ENCODE measurements around the gene PIK3R3. TPM values are rescaled to one million over a fixed set of nuclear protein-coding genes. Genes with fewer than 3 reads are reported as not detected.

Gene PIK3R3
- total RNA-seq, 1 experiment from 2014 or later = 9.0 TPM

GRCh38 chr1:45995298-45995697 is 137.1 kb downstream of the PIK3R3 start:
- H3K4me1 Mint-ChIP-seq = peaks cover 10% of the 10 kb centered on the region
- CTCF ChIA-PET = no interaction called here
- TF ChIP-seq RELA (CRISPR knock-in tag; IDR thresholded peaks at IDR 0.05; ENCODE audit: borderline replicate concordance) (no peak), MYBL2 (CRISPR knock-in tag; IDR thresholded peaks at IDR 0.05) (no peak), MLX (CRISPR knock-in tag; IDR thresholded peaks at IDR 0.05) (no peak), FOXP4 (CRISPR knock-in tag; IDR thresholded peaks at IDR 0.05) (no peak), EMX1 (CRISPR knock-in tag; IDR thresholded peaks at IDR 0.05) (no peak), ZNF423 (CRISPR knock-in tag; IDR thresholded peaks at IDR 0.05) (no peak), CBFB (CRISPR knock-in tag; IDR thresholded peaks at IDR 0.05; ENCODE audit: low read depth) (no peak), PRRX2 (CRISPR knock-in tag; IDR thresholded peaks at IDR 0.05) (no peak), MAX (CRISPR knock-in tag; IDR thresholded peaks at IDR 0.05) (no peak), USF1 (CRISPR knock-in tag; IDR thresholded peaks at IDR 0.05) (no peak), ARID4B (CRISPR knock-in tag; IDR thresholded peaks at IDR 0.05; ENCODE audit: borderline replicate concordance) (no peak), JAZF1 (CRISPR knock-in tag; IDR thresholded peaks at IDR 0.05) (no peak), FOXJ3 (CRISPR knock-in tag; IDR thresholded peaks at IDR 0.05; ENCODE audit: borderline replicate concordance) (no peak), ZNF671 (CRISPR knock-in tag; IDR thresholded peaks at IDR 0.05) (no peak), ZNF219 (CRISPR knock-in tag; IDR thresholded peaks at IDR 0.05; ENCODE audit: borderline replicate concordance) (no peak), ATF1 (CRISPR knock-in tag; IDR thresholded peaks at IDR 0.05) (no peak), E2F4 (CRISPR knock-in tag; IDR thresholded peaks at IDR 0.05; ENCODE audit: borderline replicate concordance, low read depth) (no peak)
- DNase-seq (ENCODE audit: low spot score) (no peak), ATAC-seq (no peak)
- peaks cover 20% of the 10 kb centered on the region for H3K9me3 Mint-ChIP-seq
- H3K36me3 Mint-ChIP-seq = peaks cover 16% of the 10 kb centered on the region
- peak overlapping the region; percentile 86 for H3K27ac Mint-ChIP-seq
- H3K4me3 Mint-ChIP-seq = no peak overlapping the region
- H3K27me3 Mint-ChIP-seq (ENCODE audit: low read depth) = no peaks in the 10 kb centered on the region
- POLR2A ChIA-PET = no interaction called here

GRCh38 chr1:45994423-45994822 is 138.0 kb downstream of the PIK3R3 start:
- Mint-ChIP-seq H3K36me3 (peaks cover 19% of the 10 kb centered on the region), H3K9me3 (peaks cover 28% of the 10 kb centered on the region), H3K4me3 (no peak overlapping the region), H3K4me1 (peaks cover 10% of the 10 kb centered on the region), H3K27ac (no peak overlapping the region), H3K27me3 (ENCODE audit: low read depth) (no peaks in the 10 kb centered on the region)
- ChIA-PET POLR2A (no interaction called here), CTCF (interaction anchor here (0.7 kb wide), 1 partner anchor 100 kb away, joined by 4 read pairs; no protein-coding TSS in a partner anchor)
- peak; percentile 73 for ATAC-seq
- no peak for DNase-seq (ENCODE audit: low spot score)
- TF ChIP-seq GABPB1 (CRISPR knock-in tag; IDR thresholded peaks at IDR 0.05) = no peak
- no peak for TF ChIP-seq FOXK1 (CRISPR knock-in tag; IDR thresholded peaks at IDR 0.05)
- no peak for TF ChIP-seq CBFB (CRISPR knock-in tag; IDR thresholded peaks at IDR 0.05; ENCODE audit: low read depth)
- TF ChIP-seq SOX15 (CRISPR knock-in tag; IDR thresholded peaks at IDR 0.05) = no peak
- TF ChIP-seq RELA (CRISPR knock-in tag; IDR thresholded peaks at IDR 0.05; ENCODE audit: borderline replicate concordance) = no peak
- no peak for TF ChIP-seq FOXP4 (CRISPR knock-in tag; IDR thresholded peaks at IDR 0.05)
- TF ChIP-seq CDX4 (CRISPR knock-in tag; IDR thresholded peaks at IDR 0.05; ENCODE audit: borderline replicate concordance) = no peak
- TF ChIP-seq E2F5 (CRISPR knock-in tag; IDR thresholded peaks at IDR 0.05) = no peak

All from WTC11 (cell line).